SJCRH30 (cell line): ENCODE measurements around the gene NOS2. TPM values are rescaled to one million over a fixed set of nuclear protein-coding genes. Genes with fewer than 3 reads are reported as not detected.
"Not testable (repeated sequence)": the region's sequence is repeated elsewhere in the genome, so short reads cannot be mapped to it uniquely, and the experiment has no call there.

Experiments
- DNase-seq, 2 experiments: peaks; one replicate each; pipeline ENCODE4 v3.0.0-alpha.2; 2015 to 2020
- H3K27ac ChIP-seq: fragments of 250-450 bp; sonication (Bioruptor Pico); 2 replicates; pipeline ENCODE4 v1.5.1; 2020; ENCODE audit warnings: mild to moderate bottlenecking, moderate library complexity
- H3K27me3 ChIP-seq: fragments of 250-450 bp; sonication (Bioruptor Pico); 2 replicates; pipeline ENCODE4 v1.5.1; 2020; ENCODE audit warnings: mild to moderate bottlenecking, moderate library complexity
- H3K36me3 ChIP-seq: fragments of 250-450 bp; sonication (Bioruptor Pico); 2 replicates; pipeline ENCODE4 v1.5.1; 2020; ENCODE audit warnings: mild to moderate bottlenecking, moderate library complexity
- H3K4me1 ChIP-seq: fragments of 250-450 bp; sonication (Bioruptor Pico); 2 replicates; pipeline ENCODE4 v1.5.1; 2020; ENCODE audit warnings: mild to moderate bottlenecking, moderate library complexity
- H3K4me3 ChIP-seq: fragments of 250-450 bp; sonication (Bioruptor Pico); 2 replicates; pipeline ENCODE4 v1.5.1; 2020; ENCODE audit warnings: mild to moderate bottlenecking, moderate library complexity
- H3K9me3 ChIP-seq: fragments of 250-450 bp; sonication (Bioruptor Pico); replicated peaks from 2 replicates; pipeline ENCODE4 v1.5.1; 2020; ENCODE audit warnings: mild to moderate bottlenecking, moderate library complexity
- total RNA-seq: library from RNA; depleted of rRNA; stranded (reverse); fragments of >200 nt; shearing (Covaris generic); gene quantifications from 2 replicates; pipeline ENCODE4 v1.2.3, GENCODE V29; 2014; rRNA removed

NOS2 gene
- total RNA-seq, 1 experiment from 2014 or later = not detected

DNA sequence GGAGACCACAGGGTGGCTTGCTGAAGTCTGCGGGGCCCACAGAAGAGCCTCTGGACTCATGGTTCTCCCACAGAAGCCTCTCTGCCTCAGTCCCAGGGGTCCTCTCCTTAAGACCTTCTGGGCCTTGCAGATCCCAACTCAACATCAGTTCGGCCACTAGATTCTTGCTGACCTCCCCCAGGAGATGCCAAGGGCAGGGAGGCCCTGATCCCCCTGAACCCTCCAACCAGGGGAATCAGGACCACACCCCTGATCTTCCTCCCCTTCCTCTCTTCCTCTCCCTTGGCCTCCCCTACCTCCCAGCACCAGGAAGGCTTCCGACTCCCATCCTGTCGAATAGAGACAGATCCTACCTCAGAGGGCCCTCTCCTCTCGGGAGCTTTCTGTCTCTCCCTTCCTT, 53.4 kb downstream of the NOS2 start:
- peaks cover 3% of the 10 kb centered on the region; the same call in 1 of the 2 replicates for H3K27me3 ChIP-seq
- H3K4me1 ChIP-seq = no peaks in the 10 kb centered on the region
- no peak overlapping the region for H3K4me3 ChIP-seq
- DNase-seq = no peak
- no peak overlapping the region for H3K27ac ChIP-seq
- H3K9me3 ChIP-seq = no peaks in the 10 kb centered on the region
- H3K36me3 ChIP-seq = no peaks in the 10 kb centered on the region

DNA sequence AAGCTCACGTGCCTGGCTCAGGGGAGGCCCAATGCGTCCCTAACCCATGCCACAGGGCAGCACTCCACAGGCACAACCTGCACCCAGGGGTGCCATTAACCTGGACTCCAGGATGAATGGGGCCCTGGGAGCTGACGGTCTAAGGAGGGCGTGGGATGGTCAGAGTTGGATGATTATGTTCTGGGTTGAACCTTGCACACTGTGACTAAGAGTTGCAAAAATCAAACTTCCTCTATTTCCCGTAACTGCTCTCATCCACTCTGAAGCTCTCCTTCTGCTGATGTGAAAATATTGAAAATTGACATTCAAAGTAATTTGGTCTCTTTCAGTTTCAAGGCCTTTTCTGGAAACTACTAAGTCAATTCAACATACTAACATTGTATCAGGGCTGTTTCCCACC, 54.0 kb downstream of the NOS2 start:
- not testable (repeated sequence) for H3K4me1 ChIP-seq, H3K4me3 ChIP-seq, H3K36me3 ChIP-seq, DNase-seq, H3K27ac ChIP-seq, H3K9me3 ChIP-seq, H3K27me3 ChIP-seq

DNA sequence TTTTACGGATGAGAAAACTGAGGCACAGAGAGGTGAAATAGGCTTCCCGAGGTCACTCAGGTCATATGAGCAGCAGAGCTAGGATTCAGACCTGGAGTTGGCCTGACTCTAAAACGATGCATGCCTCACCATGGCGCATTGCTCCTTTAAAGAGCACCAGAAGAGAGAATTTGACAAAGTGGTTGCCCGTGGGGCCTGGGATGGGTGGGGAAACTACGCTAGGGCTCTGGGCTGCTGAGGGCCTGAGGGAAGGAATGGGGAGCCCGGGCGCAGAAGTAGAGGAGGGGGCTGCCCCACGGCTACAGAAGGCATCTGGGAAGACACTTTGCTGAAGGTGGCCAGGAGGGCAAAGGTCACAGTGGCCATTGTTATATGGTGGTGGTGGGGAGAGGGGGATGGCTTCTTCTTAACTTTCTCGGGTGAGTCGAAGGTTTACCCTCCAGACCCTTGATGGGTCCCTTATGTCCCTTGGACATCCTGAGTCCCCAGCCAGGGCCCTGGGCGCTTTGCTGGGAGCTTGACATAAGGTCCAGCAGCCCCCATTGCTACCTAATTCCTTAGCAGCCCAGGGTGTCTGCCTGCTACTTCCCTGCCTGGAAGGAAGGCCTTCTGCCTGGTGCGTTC, 55.0 kb downstream of the NOS2 start:
- not testable (repeated sequence) for H3K27ac ChIP-seq, H3K4me1 ChIP-seq, H3K4me3 ChIP-seq, H3K9me3 ChIP-seq, H3K36me3 ChIP-seq, H3K27me3 ChIP-seq, DNase-seq

DNA sequence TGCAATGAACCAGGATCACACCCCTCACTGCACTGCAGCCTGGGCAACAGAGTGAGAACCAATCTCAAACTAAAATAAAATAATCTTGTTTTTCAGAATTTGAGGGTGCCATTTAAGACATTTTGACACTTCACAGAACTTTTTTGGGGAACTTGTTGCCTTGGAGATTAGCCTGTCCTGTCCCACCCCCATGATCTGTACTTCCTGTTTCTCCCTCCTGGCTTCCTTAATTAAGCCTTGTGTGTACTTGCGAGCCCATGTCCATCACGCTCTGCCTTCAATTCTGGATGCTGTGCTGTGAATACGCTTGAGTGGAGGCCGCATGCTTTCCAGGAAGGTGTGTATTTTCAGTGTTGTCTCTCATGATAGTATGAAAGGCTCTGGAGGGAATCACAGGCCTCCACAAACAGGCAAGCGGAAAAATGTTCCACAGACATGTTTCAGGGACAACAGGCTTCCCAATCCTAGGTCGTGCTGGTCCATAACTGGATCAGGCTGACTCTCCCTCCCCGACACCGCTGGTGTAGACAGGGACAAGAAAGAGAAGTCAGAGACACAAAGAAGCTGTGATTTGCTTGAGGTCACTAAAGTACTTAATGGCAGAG, 56.9 kb downstream of the NOS2 start:
- Histone ChIP-seq H3K27ac (no peak overlapping the region), H3K9me3 (no peaks in the 10 kb centered on the region), H3K36me3 (no peaks in the 10 kb centered on the region), H3K4me3 (no peak overlapping the region), H3K4me1 (no peaks in the 10 kb centered on the region), H3K27me3 (peaks cover 3% of the 10 kb centered on the region; the same call in 1 of the 2 replicates)
- DNase-seq = no peak

DNA sequence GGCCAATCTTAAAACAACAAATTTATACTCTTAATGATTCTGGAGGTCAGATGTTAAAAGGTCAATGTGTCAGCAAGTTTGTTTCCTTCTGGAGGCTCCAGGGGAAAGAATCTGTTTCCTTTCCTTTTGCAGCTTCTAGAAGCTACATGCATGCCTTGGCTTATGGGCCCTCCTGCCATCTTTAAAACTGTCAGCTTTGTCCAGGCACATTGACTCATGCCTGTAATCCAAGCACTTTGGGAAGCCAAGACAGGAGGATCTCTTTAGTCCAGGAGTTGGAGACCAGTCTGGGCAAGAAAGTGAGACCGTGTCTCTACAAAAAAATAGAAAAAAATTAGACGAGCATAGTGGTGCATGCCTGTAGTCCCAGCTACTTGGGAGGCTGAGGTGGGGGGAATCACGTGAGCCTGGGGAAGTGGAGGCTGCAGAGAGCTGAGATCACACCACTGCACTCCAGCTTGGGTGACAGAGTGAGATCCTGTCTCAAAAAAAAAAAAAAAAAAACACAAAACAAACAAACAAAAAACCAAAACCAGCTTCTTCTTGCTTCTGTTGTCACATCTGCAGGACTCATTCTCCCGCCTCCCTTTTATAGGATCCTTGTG, 58.3 kb downstream of the NOS2 start:
- DNase-seq = no peak
- H3K27me3 ChIP-seq = peaks cover 3% of the 10 kb centered on the region; the same call in 1 of the 2 replicates
- no peaks in the 10 kb centered on the region for H3K4me1 ChIP-seq
- no peak overlapping the region for H3K27ac ChIP-seq
- no peaks in the 10 kb centered on the region for H3K9me3 ChIP-seq
- no peaks in the 10 kb centered on the region for H3K36me3 ChIP-seq
- no peak overlapping the region for H3K4me3 ChIP-seq

DNA sequence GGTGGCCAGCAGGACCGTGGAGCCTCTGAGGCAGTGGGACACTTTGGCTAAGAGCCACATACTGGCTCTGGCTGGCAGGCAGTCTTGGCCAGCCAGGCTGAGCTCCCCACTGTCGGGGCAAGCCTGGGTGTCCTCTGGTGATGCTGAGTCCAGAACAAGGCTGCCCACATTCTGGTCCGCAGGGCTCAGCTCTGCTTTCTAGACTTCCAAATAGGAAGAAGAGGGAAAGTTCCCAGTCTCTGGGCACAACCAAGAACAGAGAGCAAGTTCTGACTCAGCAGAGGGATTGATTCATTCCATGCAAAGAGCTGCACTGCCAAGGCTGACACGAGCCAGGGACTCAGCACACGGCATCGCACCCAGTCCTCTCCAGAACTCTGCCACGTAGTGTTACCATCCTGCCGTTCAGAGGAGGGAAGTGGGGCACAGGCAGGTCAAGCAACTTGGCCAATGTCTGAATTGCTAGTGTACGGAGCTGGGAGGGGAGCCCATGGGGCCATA, 58.9 kb downstream of the NOS2 start:
- H3K27ac ChIP-seq = no peak overlapping the region
- peaks cover 3% of the 10 kb centered on the region; the same call in 1 of the 2 replicates for H3K27me3 ChIP-seq
- no peak overlapping the region for H3K4me3 ChIP-seq
- no peaks in the 10 kb centered on the region for H3K4me1 ChIP-seq
- H3K36me3 ChIP-seq = no peaks in the 10 kb centered on the region
- H3K9me3 ChIP-seq = no peaks in the 10 kb centered on the region
- DNase-seq = no peak

DNA sequence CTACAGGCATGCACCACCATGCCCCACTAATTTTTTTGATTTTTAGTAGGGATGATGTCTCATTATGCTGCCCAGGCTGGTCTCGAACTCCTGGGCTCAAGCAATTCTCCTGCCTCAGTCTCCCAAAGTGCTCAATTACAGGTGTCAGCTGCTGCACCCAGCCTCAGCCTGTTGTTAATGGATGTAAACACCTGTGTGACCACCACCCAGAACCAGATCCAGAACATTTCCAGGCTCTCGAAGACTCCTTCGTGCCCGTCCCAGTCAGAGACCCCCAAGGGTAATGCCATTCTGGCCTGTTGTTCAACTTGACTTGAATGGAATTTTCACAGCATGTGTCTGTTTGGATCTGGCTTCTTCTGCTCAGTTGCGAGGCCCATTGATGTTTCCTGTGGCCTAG, 59.8 kb downstream of the NOS2 start:
- not testable (repeated sequence) for DNase-seq, H3K9me3 ChIP-seq, H3K27ac ChIP-seq, H3K4me1 ChIP-seq, H3K27me3 ChIP-seq, H3K36me3 ChIP-seq, H3K4me3 ChIP-seq

DNA sequence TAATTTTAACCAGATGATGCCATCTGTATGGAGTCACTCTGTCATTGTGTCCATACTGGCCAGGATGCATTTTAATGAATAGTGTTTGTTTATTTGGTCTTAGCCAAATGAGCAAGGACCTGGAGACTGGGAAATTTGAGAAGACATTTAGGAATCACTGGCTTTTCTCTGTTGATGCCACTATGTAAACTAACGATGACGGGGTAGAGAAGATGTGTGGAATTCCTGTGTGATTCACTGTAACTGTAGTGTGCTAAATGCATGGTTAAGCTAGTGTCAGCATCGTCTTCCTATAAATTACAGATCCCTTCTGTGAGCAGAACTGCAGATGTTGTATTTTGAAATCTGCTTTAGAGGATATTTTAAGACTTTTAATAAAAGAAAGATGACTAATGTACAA, 66.6 kb downstream of the NOS2 start:
- no peak for DNase-seq
- no peaks in the 10 kb centered on the region; the same call in none of the 2 replicates for H3K27me3 ChIP-seq
- H3K4me1 ChIP-seq = no peaks in the 10 kb centered on the region
- H3K36me3 ChIP-seq = no peaks in the 10 kb centered on the region
- H3K4me3 ChIP-seq = no peak overlapping the region
- peaks cover 6% of the 10 kb centered on the region; the same call in 1 of the 2 replicates for H3K9me3 ChIP-seq
- no peak overlapping the region for H3K27ac ChIP-seq

DNA sequence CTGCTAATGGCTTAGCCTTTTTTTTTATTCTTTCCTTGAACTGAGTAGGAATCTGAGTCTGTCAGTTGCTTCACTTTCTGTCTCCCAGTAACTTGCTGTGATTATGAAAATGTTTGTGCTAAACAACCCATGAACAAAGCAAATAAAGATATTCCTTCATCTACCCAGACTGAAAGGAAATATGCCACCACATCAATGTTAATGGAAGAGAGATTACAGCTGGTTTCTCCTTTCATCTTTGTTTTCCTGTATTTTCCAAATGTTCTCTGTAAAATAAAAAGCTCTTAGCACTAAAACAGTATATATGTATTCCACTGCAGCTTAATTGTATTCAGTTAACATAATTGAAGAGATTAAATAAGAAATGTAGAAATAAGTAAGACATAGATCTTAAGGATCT, 67.6 kb downstream of the NOS2 start:
- not testable (repeated sequence) for DNase-seq, H3K27me3 ChIP-seq, H3K36me3 ChIP-seq, H3K4me1 ChIP-seq, H3K27ac ChIP-seq, H3K9me3 ChIP-seq, H3K4me3 ChIP-seq

DNA sequence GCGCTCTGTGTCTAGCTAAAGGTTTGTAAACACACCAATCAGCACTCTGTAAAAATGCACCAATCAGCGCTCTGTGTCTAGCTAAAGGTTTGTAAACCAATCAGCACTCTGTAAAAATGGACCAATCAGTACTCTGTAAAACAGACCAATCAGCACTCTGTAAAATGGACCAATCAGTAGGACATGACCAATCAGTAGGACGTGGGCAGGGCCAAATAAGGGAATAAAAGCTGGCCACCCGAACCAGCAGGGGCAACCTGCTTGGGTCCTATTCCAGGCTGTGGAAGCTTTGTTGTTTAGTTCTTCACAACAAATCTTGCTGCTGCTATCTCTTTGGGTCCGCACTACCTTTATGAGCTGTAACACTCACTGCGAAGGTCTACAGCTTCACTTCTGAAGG, 74.3 kb downstream of the NOS2 start:
- H3K27me3 ChIP-seq = not testable (repeated sequence)
- peak in 1 of 2 experiments; percentile 4 for DNase-seq

DNA sequence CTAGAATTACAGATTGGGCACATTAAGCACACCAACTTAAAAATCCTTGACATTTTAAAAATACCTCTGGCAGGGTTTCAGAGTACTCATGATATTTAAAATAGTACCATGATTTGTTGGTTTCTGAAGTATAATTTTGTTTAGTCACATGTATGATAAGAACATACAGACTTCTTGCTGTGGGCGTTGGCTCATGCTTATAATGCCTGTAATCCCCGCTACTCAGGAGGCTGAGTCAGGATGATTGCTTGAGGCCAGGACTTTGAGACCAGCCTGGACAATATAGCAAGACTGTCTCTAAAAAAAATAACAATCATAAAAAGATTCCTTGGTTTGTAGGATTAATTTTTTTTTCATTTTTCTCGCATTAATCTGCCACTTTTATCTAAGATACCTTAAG, 78.5 kb downstream of the NOS2 start:
- H3K27me3 ChIP-seq = no peaks in the 10 kb centered on the region; the same call in 1 of the 2 replicates
- no peak overlapping the region for H3K4me3 ChIP-seq
- H3K4me1 ChIP-seq = no peaks in the 10 kb centered on the region
- H3K27ac ChIP-seq = no peak overlapping the region
- no peaks in the 10 kb centered on the region for H3K9me3 ChIP-seq
- no peak for DNase-seq
- H3K36me3 ChIP-seq = no peaks in the 10 kb centered on the region

More for the DNA sequence above, 74.3 kb downstream of the NOS2 start:
- not testable (repeated sequence) for H3K4me1 ChIP-seq, H3K4me3 ChIP-seq, H3K36me3 ChIP-seq, H3K9me3 ChIP-seq, H3K27ac ChIP-seq

Other genes with a start within 250 kb of the NOS2 start
- 0.05 and 0.22 TPM in 2 replicates for gene LGALS9, start 169.3 kb downstream of the NOS2 start, total RNA-seq
- 0.15 and 0.22 TPM in 2 replicates for gene LYRM9, start 92.8 kb upstream of the NOS2 start, total RNA-seq
- 27.8 and 28.4 TPM in 2 replicates for gene NLK, start 242.1 kb upstream of the NOS2 start, total RNA-seq